Loucy (cell line): Measurements from ENCODE around the gene LTB4R2.

ENCODE experiments used
- H2AFZ ChIP-seq: fragments of 200-600 bp; sonication (generic); 2 replicates; pipeline ENCODE4 v1.6.0; 2016; ENCODE audit warnings: antibody characterized with exemption, mild to moderate bottlenecking, low read length, moderate library complexity
- H3F3A ChIP-seq: fragments of 200-600 bp; 2 replicates; pipeline ENCODE4 v1.6.0; 2016; ENCODE audit warnings: antibody characterized with exemption, low read depth, mild to moderate bottlenecking
- H3K27me3 ChIP-seq: fragments of 200-600 bp; sonication (generic); 2 replicates; pipeline ENCODE4 v1.6.1; 2014; ENCODE audit warnings: low read length, mild to moderate bottlenecking; ENCODE audit not compliant: insufficient read depth, poor library complexity, severe bottlenecking
- H3K36me3 ChIP-seq: fragments of 200-600 bp; sonication (generic); 2 replicates; pipeline ENCODE4 v1.6.1; 2016; ENCODE audit warnings: low read length; ENCODE audit not compliant: insufficient read depth
- H3K4me1 ChIP-seq: fragments of 200-600 bp; sonication (generic); 2 replicates; pipeline ENCODE4 v1.5.1; 2014; ENCODE audit warnings: low read length, mild to moderate bottlenecking; ENCODE audit not compliant: insufficient read depth, poor library complexity, severe bottlenecking
- H3K4me2 ChIP-seq: fragments of 200-600 bp; sonication (generic); 2 replicates; pipeline ENCODE4 v1.6.0; 2014; ENCODE audit warnings: antibody characterized with exemption, low read length, low read depth, mild to moderate bottlenecking; ENCODE audit not compliant: poor library complexity, severe bottlenecking
- H3K4me3 ChIP-seq: fragments of 200-600 bp; sonication (generic); 2 replicates; pipeline ENCODE4 v1.5.1; 2014; ENCODE audit warnings: low read length, mild to moderate bottlenecking, mixed read lengths; ENCODE audit not compliant: poor library complexity, severe bottlenecking
- H3K79me2 ChIP-seq: fragments of 200-600 bp; sonication (generic); 2 replicates; pipeline ENCODE4 v1.6.1; 2014; ENCODE audit warnings: low read length; ENCODE audit not compliant: insufficient read depth
- H3K9ac ChIP-seq: fragments of 200-600 bp; sonication (generic); 2 replicates; pipeline ENCODE4 v1.6.0; 2014; ENCODE audit warnings: mild to moderate bottlenecking, low read depth, low read length, moderate library complexity; ENCODE audit not compliant: poor library complexity, severe bottlenecking
- H3K9me2 ChIP-seq: fragments of 200-600 bp; sonication (generic); replicated peaks from 2 replicates; pipeline ENCODE4 v1.6.1; 2016; ENCODE audit warnings: low read depth, low read length, mixed read lengths
- H3K9me3 ChIP-seq: fragments of 200-600 bp; sonication (generic); 2 replicates; pipeline ENCODE4 v1.6.1; 2014; ENCODE audit warnings: mild to moderate bottlenecking, antibody characterized with exemption, low read length, low read depth; ENCODE audit not compliant: insufficient read depth
- H4K20me1 ChIP-seq: fragments of 200-600 bp; sonication (generic); 2 replicates; pipeline ENCODE4 v1.6.0; 2014; ENCODE audit warnings: antibody characterized with exemption, low read length, mild to moderate bottlenecking; ENCODE audit not compliant: insufficient read depth, poor library complexity, severe bottlenecking
- CTCF ChIP-seq: fragments of 200-600 bp; sonication (generic); conservative IDR thresholded peaks from 2 replicates; pipeline ENCODE4 v1.5.1; 2014; ENCODE audit warnings: mild to moderate bottlenecking, antibody characterized with exemption, low read length
- EZH2phosphoT487 ChIP-seq: fragments of 200-600 bp; IDR thresholded peaks from 2 replicates; pipeline ENCODE4 v1.6.1; 2018; ENCODE audit warnings: antibody characterized with exemption, mild to moderate bottlenecking, moderate library complexity, borderline replicate concordance

The LTB4R2 gene

GRCh38 chr14:24325041-24325530 lies 15.1 kb downstream of the LTB4R2 start:
- TF ChIP-seq EZH2phosphoT487: no peak
- TF ChIP-seq CTCF: no peak
- H2AFZ ChIP-seq: no peak overlapping the region
- no peaks in the 10 kb centered on the region for H3K27me3 ChIP-seq
- no peak overlapping the region for H3K4me3 ChIP-seq
- peaks cover 38% of the 10 kb centered on the region for H3K4me1 ChIP-seq
- no peaks in the 10 kb centered on the region for H4K20me1 ChIP-seq
- H3K9me2 ChIP-seq: no peaks in the 10 kb centered on the region
- 0 out of 2 replicates have a peak, but pooled peaks cover 3% of the 10 kb centered on the region for H3F3A ChIP-seq
- H3K79me2 ChIP-seq: no peaks in the 10 kb centered on the region
- H3K36me3 ChIP-seq: no peaks in the 10 kb centered on the region
- no peak overlapping the region for H3K4me2 ChIP-seq
- H3K9me3 ChIP-seq: no peaks in the 10 kb centered on the region
- no peak overlapping the region for H3K9ac ChIP-seq

- H3K4me2 ChIP-seq: no peak overlapping the region
- 0 out of 2 replicates have a peak, but pooled peaks cover 3% of the 10 kb centered on the region for H3F3A ChIP-seq
- no peak overlapping the region for H2AFZ ChIP-seq
- no peaks in the 10 kb centered on the region for H3K27me3 ChIP-seq
- no peaks in the 10 kb centered on the region for H3K9me2 ChIP-seq
- no peaks in the 10 kb centered on the region for H3K79me2 ChIP-seq
- H3K9ac ChIP-seq: no peak overlapping the region
- H3K4me3 ChIP-seq: no peak overlapping the region
- H3K36me3 ChIP-seq: no peaks in the 10 kb centered on the region
- TF ChIP-seq EZH2phosphoT487: no peak
- no peak for TF ChIP-seq CTCF
- H3K4me1 ChIP-seq: peaks cover 38% of the 10 kb centered on the region
- no peaks in the 10 kb centered on the region for H3K9me3 ChIP-seq
- H4K20me1 ChIP-seq: no peaks in the 10 kb centered on the region
Measured at GRCh38 chr14:24325963-24326362, 16.0 kb downstream of the LTB4R2 start.

GRCh38 chr14:24327303-24327702 lies 17.4 kb downstream of the LTB4R2 start:
- Histone ChIP-seq H3K9me3 (no peaks in the 10 kb centered on the region), H3K36me3 (no peaks in the 10 kb centered on the region), H3K4me1 (peaks cover 45% of the 10 kb centered on the region), H3F3A (0 out of 2 replicates have a peak, but pooled peaks cover 3% of the 10 kb centered on the region), H3K4me2 (peak overlapping the region; percentile 65), H3K27me3 (no peaks in the 10 kb centered on the region), H3K4me3 (peak overlapping the region; percentile 50), H2AFZ (peak overlapping the region; percentile 94), H3K79me2 (no peaks in the 10 kb centered on the region), H3K9ac (peak overlapping the region; percentile 59), H3K9me2 (no peaks in the 10 kb centered on the region), H4K20me1 (no peaks in the 10 kb centered on the region)
- TF ChIP-seq EZH2phosphoT487 (no peak), CTCF (no peak)
